H9 (cell line): ENCODE measurements around the gene GTF3A. TPM values are rescaled to one million over a fixed set of nuclear protein-coding genes. Genes with fewer than 3 reads are reported as not detected.
A peak's percentile ranks its signal among the peaks of the same experiment; 100 is the strongest.

Experiments used
- DNase-seq: peaks from one replicate; pipeline ENCODE4 v3.0.0-alpha.2; 2017
- H2AFZ ChIP-seq: one replicate; pipeline ENCODE4 v1.6.1; 2013; ENCODE audit warnings: mild to moderate bottlenecking, low read length, control low read depth, moderate library complexity
- H2AK5ac ChIP-seq: 2 replicates; pipeline ENCODE4 v1.6.1; 2013; ENCODE audit warnings: low read length, control low read depth, mixed read lengths; ENCODE audit not compliant: insufficient read length
- H2BK120ac ChIP-seq: one replicate; pipeline ENCODE4 v1.6.1; 2013; ENCODE audit warnings: low read depth, mild to moderate bottlenecking, low read length, control low read depth, inconsistent platforms; ENCODE audit not compliant: poor library complexity, severe bottlenecking
- H2BK12ac ChIP-seq: 2 replicates; pipeline ENCODE4 v1.6.1; 2013; ENCODE audit warnings: low read length, control low read depth, mixed read lengths, low read depth; ENCODE audit not compliant: insufficient read length
- H2BK15ac ChIP-seq: 2 replicates; pipeline ENCODE4 v1.6.1; 2013; ENCODE audit warnings: low read depth, low read length, control low read depth
- H2BK20ac ChIP-seq: one replicate; pipeline ENCODE4 v1.6.1; 2013; ENCODE audit warnings: low read depth, mild to moderate bottlenecking, low read length, control low read depth, inconsistent platforms; ENCODE audit not compliant: poor library complexity, severe bottlenecking
- H2BK5ac ChIP-seq: 2 replicates; pipeline ENCODE4 v1.6.1; 2013; ENCODE audit warnings: low read length, control low read depth, mixed read lengths; ENCODE audit not compliant: insufficient read length
- H3K14ac ChIP-seq: 2 replicates; pipeline ENCODE4 v1.6.1; 2013; ENCODE audit warnings: low read length, control low read depth; ENCODE audit not compliant: insufficient read depth
- H3K18ac ChIP-seq: 2 replicates; pipeline ENCODE4 v1.6.1; 2013; ENCODE audit warnings: low read depth, mild to moderate bottlenecking, mixed read lengths, low read length, control low read depth; ENCODE audit not compliant: insufficient read length
- H3K23ac ChIP-seq: 2 replicates; pipeline ENCODE4 v1.6.1; 2013; ENCODE audit warnings: low read length, control low read depth, mixed read lengths, low read depth; ENCODE audit not compliant: insufficient read length
- H3K23me2 ChIP-seq: 2 replicates; pipeline ENCODE4 v1.6.1; 2013; ENCODE audit warnings: low read depth, mild to moderate bottlenecking, mixed read lengths, low read length, control low read depth; ENCODE audit not compliant: insufficient read length, poor library complexity, severe bottlenecking
- H3K27ac ChIP-seq: 2 replicates; pipeline ENCODE4 v1.5.1; 2013; ENCODE audit warnings: low read length, control low read depth, mixed read lengths, low read depth; ENCODE audit not compliant: insufficient read length
- H3K27me3 ChIP-seq: 2 replicates; pipeline ENCODE4 v1.6.1; 2013; ENCODE audit warnings: low read length, control low read depth, inconsistent platforms; ENCODE audit not compliant: insufficient read depth
- H3K4ac ChIP-seq: 2 replicates; pipeline ENCODE4 v1.6.1; 2013; ENCODE audit warnings: low read depth, mild to moderate bottlenecking, control low read depth, inconsistent platforms, low read length, moderate library complexity
- H3K4me1 ChIP-seq: 2 replicates; pipeline ENCODE4 v1.6.1; 2013; ENCODE audit warnings: low read length, control low read depth, inconsistent platforms; ENCODE audit not compliant: insufficient read depth
- H3K4me2 ChIP-seq: 2 replicates; pipeline ENCODE4 v1.6.1; 2013; ENCODE audit warnings: low read length, control low read depth, mixed read lengths; ENCODE audit not compliant: insufficient read length, insufficient read depth
- H3K56ac ChIP-seq: 2 replicates; pipeline ENCODE4 v1.6.1; 2013; ENCODE audit warnings: low read depth, mild to moderate bottlenecking, mixed read lengths, low read length, control low read depth; ENCODE audit not compliant: insufficient read length
- H3K79me1 ChIP-seq: 2 replicates; pipeline ENCODE4 v1.6.1; 2013; ENCODE audit warnings: low read depth, mild to moderate bottlenecking, moderate library complexity, low read length, control low read depth, inconsistent platforms; ENCODE audit not compliant: insufficient read depth, poor library complexity, severe bottlenecking
- H3K79me2 ChIP-seq: 2 replicates; pipeline ENCODE4 v1.6.1; 2013; ENCODE audit warnings: low read length, control low read depth, inconsistent platforms; ENCODE audit not compliant: insufficient read depth
- H3K9ac ChIP-seq: 2 replicates; pipeline ENCODE4 v1.6.1; 2013; ENCODE audit warnings: low read length, control low read depth, mixed read lengths; ENCODE audit not compliant: insufficient read length; ENCODE audit errors: extremely low read depth
- H3K9me3 ChIP-seq: one replicate; pipeline ENCODE4 v1.6.1; 2013; ENCODE audit warnings: low read depth, low read length, inconsistent platforms; ENCODE audit not compliant: control insufficient read depth
- H3T11ph ChIP-seq: one replicate; pipeline ENCODE4 v1.6.1; 2013; ENCODE audit warnings: mild to moderate bottlenecking, low read length, control low read depth, inconsistent platforms
- H4K20me1 ChIP-seq: one replicate; pipeline ENCODE4 v1.6.1; 2013; ENCODE audit not compliant: control insufficient read depth, insufficient read length, insufficient read depth
- H4K5ac ChIP-seq: 2 replicates; pipeline ENCODE4 v1.6.1; 2013; ENCODE audit warnings: low read depth, mild to moderate bottlenecking, mixed read lengths, low read length, control low read depth; ENCODE audit not compliant: insufficient read length
- H4K8ac ChIP-seq: replicated peaks from 2 replicates; pipeline ENCODE4 v1.6.1; 2013; ENCODE audit warnings: low read length, control low read depth, mixed read lengths, low read depth; ENCODE audit not compliant: insufficient read length
- H4K91ac ChIP-seq: 2 replicates; pipeline ENCODE4 v1.6.1; 2013; ENCODE audit warnings: low read depth, mild to moderate bottlenecking, moderate library complexity, mixed read lengths, low read length, control low read depth; ENCODE audit not compliant: insufficient read length
- H3K27ac Mint-ChIP-seq, 3 experiments: 2 replicates in 2 of 3; 3 replicates in 1 of 3; pipeline ENCODE4 v1.8.0; 2020 to 2021; ENCODE audit warnings: mixed read lengths in 3 of 3, mild to moderate bottlenecking in 1 of 3, moderate library complexity in 1 of 3
- H3K27me3 Mint-ChIP-seq: 2 replicates; pipeline ENCODE4 v1.8.0; 2021; ENCODE audit warnings: low read depth, mild to moderate bottlenecking, moderate library complexity, mixed read lengths
- H3K36me3 Mint-ChIP-seq, 3 experiments: 2 replicates in 2 of 3; 3 replicates in 1 of 3; pipeline ENCODE4 v1.8.0; 2020 to 2021; ENCODE audit warnings: low read depth in 3 of 3, mixed read lengths in 3 of 3; ENCODE audit not compliant: insufficient read depth in 1 of 3
- H3K4me1 Mint-ChIP-seq, 2 experiments: 2 replicates each; pipeline ENCODE4 v1.8.0; 2020; ENCODE audit warnings: mixed read lengths in 2 of 2
- H3K4me3 Mint-ChIP-seq, 2 experiments: 2 replicates in 1 of 2; 3 replicates in 1 of 2; pipeline ENCODE4 v1.8.0; 2020 to 2021; ENCODE audit warnings: mild to moderate bottlenecking in 2 of 2, mixed read lengths in 2 of 2, moderate library complexity in 1 of 2
- H3K9me3 Mint-ChIP-seq, 2 experiments: 2 replicates in 1 of 2; 3 replicates in 1 of 2; pipeline ENCODE4 v1.8.0; 2020; ENCODE audit warnings: mild to moderate bottlenecking in 2 of 2, mixed read lengths in 2 of 2, moderate library complexity in 1 of 2
- CTCF ChIP-seq: fragments of 200-600 bp; sonication (generic); conservative IDR thresholded peaks from 3 replicates; pipeline ENCODE4 v1.8.0; 2021; ENCODE audit warnings: antibody characterized with exemption, mild to moderate bottlenecking
- WGBS: extraction: QIAGEN DNeasy Blood & Tissue Kit; methylation state at CpG from one replicate; pipeline ENCODE4 v1.1.7; 2013; ENCODE audit warnings: missing lambda C conversion rate, low lambda C conversion rate, mixed read lengths; ENCODE audit not compliant: insufficient read length; ENCODE audit errors: extremely low coverage; 5-methylcytosine and 5-hydroxymethylcytosine counted together
- total RNA-seq: library from RNA; stranded (reverse); gene quantifications from 2 replicates; pipeline ENCODE4 v1.2.1, GENCODE V29; 2021

GTF3A gene
- total RNA-seq, 1 experiment from 2014 or later = 70.0 TPM

- H3K4me1 ChIP-seq = peaks cover 3% of the 10 kb centered on the region; the same call in 1 of the 2 replicates
- WGBS = no CpG with 5 or more reads among the region's 15 CpGs
- H4K91ac ChIP-seq = no peak overlapping the region
- peaks cover 0 to 2% of the 10 kb centered on the region in 2 experiments; a peak in 1 of 5 replicates for H3K9me3 Mint-ChIP-seq
- no peak overlapping the region for H3K23ac ChIP-seq
- H3K27ac Mint-ChIP-seq = no peak overlapping the region
- no peaks in the 10 kb centered on the region for H3K79me2 ChIP-seq
- H2BK5ac ChIP-seq = no peak overlapping the region
- no peak overlapping the region for H3K14ac ChIP-seq
- H3K4me3 Mint-ChIP-seq = peak overlapping the region in 1 of 2 experiments; percentile 46; a peak in 1 of 5 replicates
- DNase-seq = peak; percentile 80
- no peak overlapping the region for H3K4me2 ChIP-seq
- no peak overlapping the region for H2AFZ ChIP-seq
- H2BK20ac ChIP-seq = no peak overlapping the region
- H3K56ac ChIP-seq = no peak overlapping the region
- peak; percentile 84 for TF ChIP-seq CTCF
- no peak overlapping the region for H2BK120ac ChIP-seq
- H3K79me1 ChIP-seq = no peaks in the 10 kb centered on the region
- H3K9me3 ChIP-seq = no peaks in the 10 kb centered on the region
- H4K20me1 ChIP-seq = no peaks in the 10 kb centered on the region
- no peaks in the 10 kb centered on the region for H3K23me2 ChIP-seq
- no peak overlapping the region for H2BK12ac ChIP-seq
- H3K9ac ChIP-seq = no peak overlapping the region
- peaks cover 46% of the 10 kb centered on the region for H3K27me3 Mint-ChIP-seq
- peaks cover 12 to 21% of the 10 kb centered on the region in 2 experiments for H3K4me1 Mint-ChIP-seq
- H3K4ac ChIP-seq = no peak overlapping the region
- no peaks in the 10 kb centered on the region for H3K27me3 ChIP-seq
- no peak overlapping the region for H3K27ac ChIP-seq
- no peak overlapping the region for H2BK15ac ChIP-seq
- H2AK5ac ChIP-seq = no peak overlapping the region
- no peak overlapping the region for H3K18ac ChIP-seq
- no peak overlapping the region for H4K8ac ChIP-seq
- H3K36me3 Mint-ChIP-seq = no peaks in the 10 kb centered on the region
- H4K5ac ChIP-seq = no peak overlapping the region
- no peak overlapping the region for H3T11ph ChIP-seq
These were observed 48.6 kb upstream of the GTF3A start for GRCh38 chr13:27375686-27376326.
